CD4-positive, alpha-beta T cell treated with Interleukin-12 subunit alpha and Interleukin-12 subunit beta, for 1 hour (primary cell): ENCODE measurements around the gene TMEM87B.
"Not testable (repeated sequence)": the region's sequence is repeated elsewhere in the genome, so short reads cannot be mapped to it uniquely, and the experiment has no call there.

Experiments used
- DNase-seq: peaks from one replicate; pipeline ENCODE4 v3.0.0-alpha.2; 2020

TMEM87B gene

GRCh38 chr2:112137516-112138158, 82.6 kb downstream of the TMEM87B start:
- peak; percentile 9 for DNase-seq

DNA sequence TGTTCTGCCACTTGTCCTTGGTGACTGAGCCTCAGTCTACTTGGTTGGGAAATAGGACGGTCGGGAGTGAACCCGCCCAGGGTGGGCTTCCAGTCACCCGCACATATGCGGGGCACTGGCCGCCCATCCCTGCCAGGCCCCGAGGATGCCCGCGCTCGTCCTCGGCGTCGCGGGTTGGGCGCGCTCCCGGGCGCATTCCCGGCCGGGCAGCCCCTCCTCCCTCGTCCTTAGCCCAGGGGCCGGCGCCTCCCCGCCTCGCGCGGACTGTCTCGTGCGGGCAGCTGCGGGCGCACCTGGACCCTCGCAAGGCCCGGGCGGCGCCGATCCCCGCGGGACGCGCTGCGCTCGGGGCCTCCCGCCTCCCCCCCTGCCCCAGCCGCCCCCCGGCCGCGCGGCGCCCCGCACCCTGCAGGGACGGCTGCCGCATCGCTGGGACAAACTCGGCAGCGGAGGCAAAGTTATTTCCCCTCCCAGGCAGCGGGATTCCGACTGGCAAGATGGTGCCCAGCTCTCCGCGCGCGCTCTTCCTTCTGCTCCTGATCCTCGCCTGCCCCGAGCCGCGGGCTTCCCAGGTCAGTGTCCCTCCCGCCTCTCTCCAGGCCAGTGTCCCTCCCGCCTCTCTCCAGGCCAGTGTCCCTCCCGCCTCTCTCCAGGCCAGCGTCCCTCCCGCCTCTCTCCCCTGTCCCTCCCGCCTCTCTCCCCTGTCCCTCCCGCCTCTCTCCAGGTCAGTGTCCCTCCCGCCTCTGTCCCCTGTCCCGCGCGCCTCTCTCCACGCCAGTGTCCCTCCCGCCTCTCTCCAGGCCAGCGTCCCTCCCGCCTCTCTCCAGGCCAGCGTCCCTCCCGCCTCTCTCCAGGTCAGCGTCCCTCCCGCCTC, 83.3 kb downstream of the TMEM87B start, which contains the start of gene FBLN7:
FBLN7 (plus strand) TSS at position 227 of the 874 bp plus-strand sequence; CDS start at position 498, 271 bp downstream.
- no peak for DNase-seq

DNA sequence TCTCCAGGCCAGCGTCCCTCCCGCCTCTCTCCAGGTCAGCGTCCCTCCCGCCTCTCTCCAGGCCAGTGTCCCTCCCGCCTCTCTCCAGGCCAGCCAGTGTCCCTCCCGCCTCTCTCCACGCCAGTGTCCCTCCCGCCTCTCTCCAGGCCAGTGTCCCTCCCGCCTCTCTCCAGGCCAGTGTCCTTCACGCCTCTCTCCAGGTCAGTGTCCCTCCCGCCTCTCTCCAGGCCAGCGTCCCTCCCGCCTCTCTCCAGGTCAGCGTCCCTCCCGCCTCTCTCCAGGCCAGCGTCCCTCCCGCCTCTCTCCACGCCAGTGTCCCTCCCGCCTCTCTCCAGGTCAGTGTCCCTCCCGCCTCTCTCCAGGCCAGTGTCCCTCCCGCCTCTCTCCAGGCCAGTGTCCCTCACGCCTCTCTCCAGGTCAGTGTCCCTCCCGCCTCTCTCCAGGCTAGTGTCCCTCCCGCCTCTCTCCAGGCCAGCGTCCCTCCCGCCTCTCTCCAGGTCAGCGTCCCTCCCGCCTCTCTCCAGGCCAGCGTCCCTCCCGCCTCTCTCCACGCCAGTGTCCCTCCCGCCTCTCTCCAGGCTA, 84.1 kb downstream of the TMEM87B start:
- not testable (repeated sequence) for DNase-seq

DNA sequence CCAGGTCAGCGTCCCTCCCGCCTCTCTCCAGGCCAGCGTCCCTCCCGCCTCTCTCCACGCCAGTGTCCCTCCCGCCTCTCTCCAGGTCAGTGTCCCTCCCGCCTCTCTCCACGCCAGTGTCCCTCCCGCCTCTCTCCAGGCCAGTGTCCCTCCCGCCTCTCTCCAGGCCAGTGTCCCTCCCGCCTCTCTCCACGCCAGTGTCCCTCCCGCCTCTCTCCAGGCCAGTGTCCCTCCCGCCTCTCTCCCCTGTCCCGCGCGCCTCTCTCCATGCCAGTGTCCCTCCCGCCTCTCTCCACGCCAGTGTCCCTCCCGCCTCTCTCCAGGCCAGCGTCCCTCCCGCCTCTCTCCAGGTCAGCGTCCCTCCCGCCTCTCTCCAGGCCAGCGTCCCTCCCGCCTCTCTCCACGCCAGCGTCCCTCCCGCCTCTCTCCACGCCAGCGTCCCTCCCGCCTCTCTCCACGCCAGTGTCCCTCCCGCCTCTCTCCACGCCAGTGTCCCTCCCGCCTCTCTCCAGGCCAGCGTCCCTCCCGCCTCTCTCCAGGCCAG, 84.7 kb downstream of the TMEM87B start:
- DNase-seq: not testable (repeated sequence)

GRCh38 chr2:112140205-112140802, 85.2 kb downstream of the TMEM87B start:
- DNase-seq: no peak

DNA sequence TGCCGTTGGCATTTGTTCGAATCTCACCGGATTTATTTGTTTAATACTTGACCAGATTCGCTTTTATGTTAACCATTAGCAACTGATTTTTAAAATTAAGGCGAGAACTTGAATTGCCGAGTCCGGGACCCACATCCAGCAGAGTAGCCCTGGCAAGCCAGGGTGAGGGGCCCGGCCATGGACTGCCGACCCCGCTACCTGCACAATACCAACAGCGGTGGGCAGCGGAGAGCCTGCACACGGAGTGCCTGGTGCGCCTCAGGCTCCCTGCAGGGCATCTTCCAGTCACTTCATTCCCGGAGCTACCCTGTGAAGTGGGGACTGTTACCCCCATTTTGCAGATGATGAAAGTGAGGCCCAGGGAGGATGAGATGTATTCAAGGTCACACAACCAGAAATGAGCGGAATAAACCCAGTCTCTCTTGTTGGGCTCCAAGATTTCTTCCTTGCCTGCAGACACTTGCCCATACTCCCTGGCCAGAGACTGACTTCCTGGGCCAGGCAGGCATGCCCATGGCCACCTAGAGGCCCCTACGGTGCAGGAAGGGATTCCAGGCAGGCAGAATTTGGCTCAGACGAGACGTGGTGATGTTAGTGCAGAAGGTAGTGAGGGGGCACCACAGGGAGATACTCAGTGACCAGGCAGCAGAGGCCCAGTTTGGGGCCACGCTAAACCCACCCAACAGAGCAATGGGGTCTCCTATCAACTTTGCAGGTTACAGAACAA, 86.0 kb downstream of the TMEM87B start:
- DNase-seq: no peak

- DNase-seq: no peak
Measured at GRCh38 chr2:112141626-112142007, 86.5 kb downstream of the TMEM87B start.

DNA sequence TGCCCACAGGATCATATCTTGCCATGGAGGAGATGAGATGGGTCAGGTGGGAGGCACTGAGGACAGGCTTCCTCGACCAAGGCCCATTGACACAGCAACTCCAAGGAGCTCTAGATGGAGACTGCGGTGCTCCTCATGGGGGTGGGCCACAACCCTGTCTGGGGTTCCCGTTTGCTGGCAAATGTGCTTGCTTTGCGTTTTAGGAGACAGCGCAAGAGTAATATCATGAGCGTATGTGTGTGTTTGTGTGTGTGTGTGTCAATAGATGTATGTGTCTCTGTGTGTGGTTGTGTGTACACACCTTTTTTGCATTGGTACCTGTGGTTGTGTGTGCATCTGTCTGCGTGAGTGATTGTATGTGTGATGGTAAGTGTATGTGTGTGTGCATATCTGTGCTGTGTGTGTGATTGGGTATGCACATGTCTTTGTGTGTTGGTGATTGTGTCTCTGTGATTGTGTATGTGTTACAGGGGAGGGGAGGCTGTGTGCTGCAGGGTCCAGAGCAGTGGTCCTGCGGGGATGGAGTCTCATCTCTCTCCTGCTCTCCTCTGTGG, 87.5 kb downstream of the TMEM87B start:
- DNase-seq: no peak

- DNase-seq: no peak
Measured at GRCh38 chr2:112143150-112143549, 88.1 kb downstream of the TMEM87B start.

DNA sequence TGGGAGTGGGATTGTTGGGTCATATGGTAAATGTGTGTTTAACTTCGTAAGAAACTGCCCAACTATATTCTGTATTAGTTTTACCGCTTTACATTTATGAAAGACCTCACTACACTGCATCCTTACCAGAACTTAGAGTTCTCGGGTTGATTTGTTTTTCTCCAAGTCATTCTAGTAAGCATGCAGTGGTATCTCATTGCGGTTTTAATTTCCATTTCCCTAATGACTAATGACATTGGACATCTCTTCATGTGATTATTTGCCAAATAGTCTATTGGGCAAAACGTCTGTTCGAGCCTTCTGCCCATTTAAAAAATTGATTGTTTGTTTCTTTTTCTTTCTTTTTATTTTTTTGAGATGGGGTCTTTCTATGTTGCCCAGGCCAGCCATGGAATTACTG, 89.9 kb downstream of the TMEM87B start:
- DNase-seq: no peak

GRCh38 chr2:112147382-112148168, 92.5 kb downstream of the TMEM87B start:
- no peak for DNase-seq

DNA sequence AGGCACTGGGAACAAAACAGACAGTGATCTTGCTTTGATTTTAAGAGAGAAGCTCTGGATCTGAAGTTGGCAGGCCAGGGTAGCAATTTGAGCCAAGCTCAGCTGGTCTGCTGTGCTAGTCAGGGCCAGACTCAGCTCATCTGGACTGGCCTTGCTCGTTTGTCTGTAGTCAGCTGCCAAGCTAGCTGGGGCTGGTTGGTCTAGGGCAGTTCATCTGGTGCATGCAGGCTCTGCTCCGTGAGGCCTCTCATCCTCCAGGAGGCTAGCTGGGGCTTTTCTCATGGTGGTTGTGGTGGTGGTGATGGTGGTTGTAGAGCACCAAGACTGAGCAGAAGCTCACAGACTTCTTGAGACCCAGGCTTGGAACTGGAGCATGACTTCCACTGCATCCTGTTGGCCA, 93.4 kb downstream of the TMEM87B start:
- DNase-seq: no peak

- no peak for DNase-seq
Measured at GRCh38 chr2:112149194-112149593, 94.1 kb downstream of the TMEM87B start.

- DNase-seq: no peak
Measured at GRCh38 chr2:112149866-112150435, 94.9 kb downstream of the TMEM87B start.

GRCh38 chr2:112150447-112150846, 95.4 kb downstream of the TMEM87B start:
- no peak for DNase-seq

DNA sequence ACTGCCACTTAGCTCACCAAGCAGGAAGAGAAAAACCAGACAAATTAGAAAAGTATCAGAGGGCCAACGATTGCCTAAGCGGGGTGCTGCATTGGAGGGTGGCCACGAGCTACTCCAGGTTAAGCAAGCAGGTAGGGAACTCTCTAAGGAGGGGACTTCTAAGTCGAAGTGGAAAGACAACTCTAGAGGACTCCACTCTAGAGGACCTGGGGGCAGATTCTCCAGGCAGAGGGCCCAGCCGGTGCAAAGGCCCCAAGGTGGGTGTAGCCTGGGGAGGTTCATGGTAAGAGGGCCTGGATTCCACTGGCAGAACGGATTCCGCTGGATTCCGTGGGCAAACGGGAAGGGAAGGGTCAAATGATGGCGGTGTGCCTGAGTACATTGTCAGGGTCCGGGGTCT, 95.8 kb downstream of the TMEM87B start:
- no peak for DNase-seq

- no peak for DNase-seq
Measured at GRCh38 chr2:112151271-112151670, 96.2 kb downstream of the TMEM87B start.

DNA sequence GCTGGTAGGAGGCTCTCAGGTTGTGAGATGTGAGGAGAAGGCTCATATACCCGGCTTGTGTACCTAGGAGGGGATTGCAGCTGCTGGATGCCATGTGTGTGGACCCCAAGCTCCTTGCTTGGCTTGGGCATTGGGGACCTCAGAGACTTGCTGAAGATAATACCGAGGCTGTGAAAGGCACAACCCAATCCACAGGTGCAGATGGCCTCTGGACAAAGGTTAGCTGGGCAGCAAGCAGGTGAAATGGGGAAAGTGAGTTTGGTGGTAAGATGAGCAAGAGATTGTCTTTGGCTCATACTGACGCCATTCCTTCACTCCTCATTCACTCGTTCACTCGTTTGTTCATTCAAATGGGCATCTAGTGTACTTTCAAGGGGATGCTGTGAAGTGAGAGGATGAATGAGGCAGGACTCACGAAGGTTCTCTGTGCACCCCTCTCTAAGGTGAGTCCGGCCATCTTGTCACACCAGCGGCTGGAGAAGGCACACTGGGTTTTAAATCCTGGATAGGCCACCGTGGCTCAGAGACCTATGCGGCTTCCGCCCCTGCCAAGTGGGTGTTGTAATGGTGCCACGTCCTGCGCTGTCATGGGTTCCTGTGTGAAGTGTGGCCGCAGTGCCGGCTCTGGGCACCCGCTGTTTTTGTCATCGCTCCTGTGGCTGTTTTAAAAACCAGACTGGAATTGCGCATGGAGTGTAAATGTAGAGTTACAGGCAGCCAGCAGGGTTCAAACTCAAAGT, 96.8 kb downstream of the TMEM87B start:
- no peak for DNase-seq

- DNase-seq: no peak
Measured at GRCh38 chr2:112152476-112153178, 97.6 kb downstream of the TMEM87B start.

DNA sequence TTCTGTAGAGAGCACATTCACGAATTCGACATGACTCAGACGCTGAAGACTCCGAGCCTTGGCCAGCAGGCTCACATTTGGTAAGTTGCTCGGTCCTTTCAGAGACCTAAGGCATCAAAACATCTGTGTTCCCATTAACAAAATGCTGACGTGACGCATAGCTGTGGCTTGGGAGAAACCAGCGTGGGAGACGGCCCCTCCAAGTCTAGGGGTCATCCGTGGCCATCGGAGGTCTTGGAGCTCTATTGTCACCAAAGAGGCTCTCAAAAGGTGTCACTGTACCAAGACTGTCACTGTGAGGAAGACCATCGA, 98.1 kb downstream of the TMEM87B start:
- DNase-seq: no peak
